NCI-H526 (cell line): ENCODE data around the gene SHCBP1.
"Not testable (repeated sequence)": the region's sequence is repeated elsewhere in the genome, so short reads cannot be mapped to it uniquely, and the experiment has no call there.

Source experiments
- DNase-seq, 2 experiments: peaks; one replicate each; lab custom pipeline; 2025; lab: John Stamatoyannopoulos, UW

SHCBP1 gene

GRCh38 chr16:46621006-46621933 is at the start of gene SHCBP1:
Gene SHCBP1 (minus strand): TSS chr16:46621379. CDS start chr16:46621359, 20 bp downstream.
- DNase-seq: peak; percentile 62 to 86

DNA sequence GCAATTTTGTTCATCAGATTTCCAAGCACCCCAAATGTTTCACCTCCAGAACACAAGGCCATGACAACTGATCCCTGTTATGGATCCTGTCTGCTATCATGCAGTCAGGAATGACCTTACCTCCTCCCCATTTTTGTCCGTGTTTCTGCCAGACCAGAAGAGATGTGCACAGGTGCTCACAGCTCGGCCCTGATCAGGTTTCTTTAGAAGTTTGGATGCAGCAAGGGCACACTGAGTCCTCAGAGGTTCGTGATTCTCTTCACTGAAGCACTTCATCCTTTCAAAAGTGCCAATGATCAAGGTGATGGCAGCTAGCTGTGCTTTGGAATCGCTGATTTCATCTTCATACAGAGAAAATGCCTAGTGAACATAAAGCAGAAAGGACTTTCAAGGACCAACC is 40.9 kb upstream of the SHCBP1 start:
- no peak for DNase-seq

DNA sequence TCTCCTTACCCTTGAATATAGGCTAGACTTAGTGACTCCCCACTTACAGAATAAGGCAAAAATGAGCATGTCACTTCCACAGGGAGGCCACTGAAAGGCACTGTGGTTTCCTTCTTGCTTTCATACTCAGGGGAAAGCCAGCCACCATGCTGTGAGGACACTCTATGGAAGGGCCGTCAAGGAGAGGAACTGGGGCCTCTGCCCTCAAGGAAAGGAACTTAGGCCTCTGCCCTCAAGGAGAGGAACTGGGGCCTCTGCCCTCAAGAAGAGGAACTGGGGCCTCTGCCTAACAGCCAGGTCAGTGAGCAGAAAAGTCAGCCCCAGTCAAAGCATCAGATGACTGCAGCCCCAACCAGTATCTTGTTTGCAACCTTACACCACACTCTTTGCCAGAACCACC is 37.7 kb upstream of the SHCBP1 start:
- no peak for DNase-seq

- no peak for DNase-seq
Measured at GRCh38 chr16:46651305-46651704, 30.1 kb upstream of the SHCBP1 start.

- no peak for DNase-seq
Measured at GRCh38 chr16:46650254-46650623, 29.1 kb upstream of the SHCBP1 start.

GRCh38 chr16:46649588-46650253 is 28.5 kb upstream of the SHCBP1 start:
- peak in 1 of 2 experiments; percentile 16 for DNase-seq

GRCh38 chr16:46648656-46649055 is 27.5 kb upstream of the SHCBP1 start:
- no peak for DNase-seq

DNA sequence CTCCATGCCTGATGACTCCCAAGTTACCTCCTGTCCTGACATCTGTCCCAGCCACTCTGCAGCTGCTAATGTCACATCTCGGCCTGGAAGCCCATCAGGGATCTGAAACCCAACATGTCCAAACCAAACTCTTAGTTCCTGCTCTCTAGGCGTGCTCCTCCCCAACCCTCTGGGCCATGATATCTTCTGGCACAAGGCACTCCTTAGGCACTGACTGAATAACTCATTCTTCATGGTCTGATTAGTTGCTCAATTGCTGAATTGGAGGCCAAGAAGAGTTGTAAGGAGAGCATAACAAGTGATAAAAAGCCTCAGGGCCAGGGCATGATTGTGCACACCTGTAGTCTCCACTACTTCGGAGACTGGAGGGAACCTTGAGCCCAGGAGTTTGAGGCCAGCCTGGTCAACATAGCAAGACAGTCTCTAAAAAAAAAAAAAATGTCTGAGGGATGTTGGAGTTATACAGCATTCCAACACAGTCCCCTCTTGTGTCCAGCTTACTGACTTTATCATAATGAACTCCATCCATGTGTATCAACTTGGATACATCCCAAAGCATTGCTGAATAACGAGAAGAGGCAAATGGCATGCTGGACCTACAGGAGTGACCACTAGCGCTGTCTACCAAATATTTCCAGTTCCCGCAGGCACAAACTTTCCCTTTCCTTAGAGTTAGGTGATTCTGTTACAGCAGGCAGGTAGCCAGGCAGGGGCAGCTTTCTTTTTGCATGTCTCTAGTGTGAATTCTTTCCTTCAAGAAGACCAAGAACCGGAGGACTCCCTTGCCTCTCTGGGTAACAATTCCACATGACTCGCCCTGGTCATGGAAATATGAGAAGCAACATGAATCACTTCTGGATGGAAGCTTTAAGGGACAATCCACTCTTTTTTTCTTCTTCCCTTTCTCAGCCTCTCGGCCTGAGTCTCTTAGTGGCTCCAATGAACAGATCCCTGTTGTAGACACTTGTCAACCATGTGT is 18.1 kb upstream of the SHCBP1 start:
- DNase-seq: no peak

DNA sequence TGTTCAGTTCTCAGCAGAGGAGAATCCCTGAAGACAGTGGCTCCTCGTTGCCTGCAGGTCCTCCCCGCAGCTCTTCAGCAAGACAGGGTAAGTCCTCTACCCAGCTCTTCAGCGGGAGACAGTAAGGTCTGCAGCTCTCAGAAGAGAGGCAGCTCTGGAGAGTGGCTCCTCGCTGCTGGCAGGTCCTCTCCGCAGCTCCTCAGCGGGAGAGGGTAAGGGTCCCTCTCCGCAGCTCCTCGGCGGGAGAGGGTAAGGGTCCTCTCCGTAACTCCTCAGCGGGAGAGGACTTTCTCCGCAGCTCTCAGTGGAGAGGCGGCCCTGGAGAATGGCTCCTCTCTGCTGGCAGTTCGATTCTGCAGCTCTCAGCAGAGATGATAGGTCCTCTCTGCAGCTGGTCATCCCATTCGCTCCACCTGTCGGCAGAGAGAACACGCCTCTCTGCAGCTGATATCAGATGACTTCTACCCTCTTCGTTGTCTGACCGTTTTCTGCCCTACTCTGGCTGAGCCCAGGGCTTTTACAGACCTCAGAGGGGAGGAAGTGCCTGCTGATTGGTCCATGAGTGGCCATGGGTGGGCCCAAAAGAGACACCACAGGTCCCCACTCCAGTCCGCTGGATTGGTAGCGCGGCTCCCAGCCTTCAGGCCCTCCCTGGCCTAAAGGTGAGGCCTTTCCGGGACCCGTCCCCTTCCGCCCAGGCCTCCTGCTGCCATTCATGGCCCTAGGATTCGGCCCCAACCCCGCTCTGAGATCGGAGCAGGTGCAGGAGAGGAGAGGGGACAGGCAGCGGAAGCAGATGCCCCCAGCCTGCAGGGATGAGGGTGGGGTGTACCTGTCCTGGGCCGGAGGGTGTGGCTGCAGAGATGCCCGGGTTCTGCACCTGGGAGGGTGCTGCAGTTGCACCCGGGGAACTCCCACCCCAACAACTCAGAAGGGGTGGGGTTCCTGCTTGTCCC is 11.9 kb upstream of the SHCBP1 start:
- DNase-seq: peak in 1 of 2 experiments; percentile 43

DNA sequence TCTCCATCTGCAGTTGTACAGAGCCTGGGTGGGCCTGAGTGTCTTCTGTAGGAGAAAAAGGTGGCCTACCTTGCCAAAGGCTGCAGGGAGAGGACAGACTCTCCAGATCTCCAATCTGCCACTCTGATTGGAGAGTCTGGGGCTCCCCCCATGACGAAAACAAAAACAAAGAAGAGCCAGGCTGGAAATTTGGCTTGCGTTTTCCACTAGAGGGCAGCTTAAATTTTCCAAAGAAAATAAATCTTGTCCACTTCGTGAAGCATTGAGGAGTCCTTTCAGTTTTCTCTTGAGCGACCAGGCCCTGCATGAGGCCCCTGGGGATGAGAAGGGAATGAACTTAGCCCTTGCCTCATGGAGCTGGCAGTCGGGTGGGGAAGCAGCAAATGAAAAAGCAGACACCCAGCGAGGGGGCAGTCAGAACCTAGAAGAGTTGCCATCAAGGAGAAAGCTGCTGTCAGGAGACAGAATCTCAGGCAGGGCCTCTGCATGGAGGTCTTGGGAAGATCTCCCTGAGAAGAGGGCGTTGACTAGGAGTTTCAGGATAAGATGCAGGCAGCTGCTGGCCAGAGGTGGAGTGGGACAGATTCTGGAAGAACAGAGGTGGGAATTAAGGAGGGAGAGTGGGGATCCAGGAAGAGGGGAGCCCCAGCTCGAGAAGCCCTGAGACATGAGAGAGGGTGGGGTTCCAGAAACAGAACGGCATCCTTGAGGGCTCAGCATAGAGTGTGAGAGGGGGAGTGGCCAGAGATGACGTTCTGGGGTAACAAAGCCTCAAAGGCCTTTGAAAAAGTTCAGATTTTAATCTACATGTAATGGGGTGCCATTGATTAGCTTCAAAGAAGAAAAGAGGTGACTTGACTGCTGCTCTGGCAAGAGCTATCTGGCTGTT is 8.4 kb upstream of the SHCBP1 start:
- DNase-seq: peak in 1 of 2 experiments; percentile 11

GRCh38 chr16:46627746-46628145 is 6.6 kb upstream of the SHCBP1 start:
- DNase-seq: no peak

DNA sequence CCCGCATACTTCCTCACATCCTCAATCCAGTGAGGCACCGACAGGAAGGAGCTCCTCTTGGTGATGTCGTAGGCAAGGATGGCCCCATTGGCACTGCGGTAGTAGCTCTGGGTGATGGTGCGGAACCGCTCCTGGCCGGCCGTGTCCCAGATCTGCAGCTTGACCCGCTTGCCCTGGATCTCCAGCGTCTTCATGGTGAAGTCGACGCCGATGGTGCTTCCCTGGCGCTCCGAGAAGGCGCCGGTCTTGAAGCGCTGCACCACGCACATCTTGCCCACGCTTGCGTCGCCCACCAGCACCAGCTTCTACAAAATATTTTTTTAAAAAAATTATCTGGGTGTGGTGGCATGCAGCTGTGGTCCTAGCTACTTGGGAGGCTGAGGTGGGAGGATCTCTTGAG is 5.5 kb upstream of the SHCBP1 start:
- DNase-seq: not testable (repeated sequence)

GRCh38 chr16:46624862-46625261 is 3.7 kb upstream of the SHCBP1 start:
- not testable (repeated sequence) for DNase-seq

GRCh38 chr16:46623707-46624106 is 2.5 kb upstream of the SHCBP1 start:
- not testable (repeated sequence) for DNase-seq

DNA sequence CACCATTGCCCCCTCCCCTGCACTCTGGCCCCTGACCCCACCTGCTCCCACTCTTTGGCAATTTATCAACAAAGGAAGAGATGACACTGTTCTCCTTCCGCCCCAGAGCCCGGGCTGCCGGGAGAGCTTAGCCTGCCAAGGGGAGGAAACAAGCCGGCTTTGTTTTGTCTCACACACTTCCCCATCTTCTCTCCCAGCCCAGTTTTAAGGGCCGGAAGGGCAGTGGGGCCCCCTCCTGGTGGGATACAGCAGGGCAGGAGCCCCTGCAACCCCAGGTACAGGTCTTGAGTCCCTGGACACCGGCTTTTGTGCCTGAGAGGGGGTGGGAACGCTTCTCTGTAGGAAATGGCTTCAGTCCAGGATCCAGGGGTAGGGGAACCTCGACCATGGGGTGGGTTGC is 2.1 kb upstream of the SHCBP1 start:
- not testable (repeated sequence) for DNase-seq

DNA sequence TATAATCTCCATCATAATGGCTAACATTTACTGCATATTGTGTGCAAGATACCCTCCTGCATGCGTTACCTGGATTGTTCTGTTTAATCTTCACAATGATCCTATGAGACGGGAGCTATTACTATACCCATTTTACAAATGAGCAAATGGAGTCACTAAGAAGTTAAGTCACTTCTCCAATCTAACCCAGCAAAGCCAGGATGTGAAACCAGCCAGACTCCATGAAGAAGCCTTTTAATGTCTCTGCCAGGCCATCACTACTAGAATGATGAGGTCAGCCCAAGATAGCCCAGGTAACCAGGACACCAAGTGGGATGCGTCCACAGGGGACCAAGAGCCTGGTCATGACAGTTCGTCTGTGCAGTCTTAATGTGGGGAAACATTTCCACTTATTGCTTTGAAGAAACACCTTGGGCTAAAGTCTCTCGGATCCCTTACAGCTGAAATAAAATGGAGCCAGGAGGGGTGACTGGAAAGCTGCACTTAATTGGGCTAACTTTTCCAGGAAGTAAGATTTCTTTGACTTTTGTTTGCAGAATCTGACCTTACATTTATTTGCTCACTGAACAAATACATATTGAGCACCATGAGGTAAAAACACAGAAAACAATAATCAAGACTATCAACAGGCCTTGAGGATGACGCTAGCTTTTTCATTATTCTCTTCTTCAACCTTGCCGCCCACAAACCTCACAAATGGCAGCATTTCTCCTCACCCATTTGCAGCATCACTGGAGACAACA is 926 bp upstream of the SHCBP1 start:
- no peak for DNase-seq

- no peak for DNase-seq
Measured at GRCh38 chr16:46620266-46621005, 743 bp downstream of the SHCBP1 start.

- DNase-seq: no peak
Measured at GRCh38 chr16:46618516-46618915, 2.7 kb downstream of the SHCBP1 start.
